Rectal smooth muscle tissue (tissue), 1 donor: ENCODE results near the gene CWC27.
"Not testable (repeated sequence)": the region's sequence is repeated elsewhere in the genome, so short reads cannot be mapped to it uniquely, and the experiment has no call there.

Experiments used
- H3K27ac ChIP-seq: one replicate; pipeline ENCODE4 v1.7.0; 2013; ENCODE audit warnings: low read depth, low read length, inconsistent platforms
- H3K27me3 ChIP-seq: one replicate; pipeline ENCODE4 v1.7.0; 2013; ENCODE audit warnings: low read length; ENCODE audit not compliant: control insufficient read depth, insufficient read depth
- H3K36me3 ChIP-seq: one replicate; pipeline ENCODE4 v1.7.0; 2013; ENCODE audit warnings: low read length; ENCODE audit not compliant: control insufficient read depth, insufficient read depth
- H3K4me1 ChIP-seq: one replicate; pipeline ENCODE4 v1.7.0; 2013; ENCODE audit warnings: low read length; ENCODE audit not compliant: control insufficient read depth, insufficient read depth
- H3K4me3 ChIP-seq: one replicate; pipeline ENCODE4 v1.7.0; 2013; ENCODE audit warnings: low read length
- H3K9ac ChIP-seq: one replicate; pipeline ENCODE4 v1.7.0; 2013; ENCODE audit warnings: low read length

Gene CWC27

DNA sequence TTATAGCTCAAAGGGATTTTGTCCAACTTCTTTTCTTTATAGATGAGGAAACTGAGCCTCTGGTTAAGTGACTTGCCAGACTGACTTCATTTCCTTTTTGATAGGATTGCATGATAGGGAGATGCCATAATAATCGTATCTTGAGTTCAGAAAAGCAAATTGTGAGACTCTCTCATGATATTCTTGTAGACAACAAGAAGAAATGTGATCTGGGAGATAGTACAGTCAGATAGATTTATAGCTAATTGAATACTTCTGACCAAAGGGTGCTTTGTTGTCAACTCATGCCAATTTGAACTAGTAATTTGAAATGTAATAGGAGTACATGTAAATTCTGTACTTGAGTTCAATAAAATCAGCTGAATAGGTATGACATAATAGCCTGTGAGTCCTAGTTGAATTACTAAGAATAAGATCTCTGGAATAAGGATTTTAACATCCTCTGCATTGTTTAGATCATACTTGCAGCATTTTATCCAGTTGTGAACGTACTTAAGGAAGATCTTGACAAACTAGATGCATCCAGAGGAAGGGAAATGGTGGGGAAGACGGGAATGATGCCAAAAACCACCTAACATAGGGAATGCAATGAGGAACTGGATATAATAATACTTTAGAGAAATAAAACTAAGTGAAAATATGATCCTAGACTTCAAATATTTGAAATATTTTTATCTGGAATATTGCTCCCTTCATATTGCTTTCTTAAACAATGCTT lies 25.5 kb downstream of the CWC27 start:
- H3K9ac ChIP-seq = no peak overlapping the region

DNA sequence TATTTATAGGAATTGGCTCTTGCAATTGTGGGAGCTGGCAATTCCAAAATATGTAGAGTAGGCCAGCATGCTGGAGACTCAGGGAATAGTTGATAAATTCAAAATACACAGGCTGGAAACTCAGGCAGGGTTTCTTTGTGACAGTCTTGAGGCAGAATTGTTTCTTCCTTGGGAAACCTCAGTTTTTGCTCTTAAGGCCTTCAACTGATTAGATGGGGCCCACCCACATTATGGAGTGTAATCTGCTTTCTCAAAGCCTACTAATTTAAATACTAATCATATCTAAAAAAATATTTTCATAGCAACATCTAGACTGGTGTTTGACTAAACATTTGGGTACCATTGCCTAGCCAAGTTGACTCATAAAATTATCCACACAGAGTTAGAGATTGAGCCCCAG lies 27.6 kb downstream of the CWC27 start:
- Histone ChIP-seq H3K4me1 (no peaks in the 10 kb centered on the region), H3K27me3 (no peaks in the 10 kb centered on the region), H3K4me3 (no peak overlapping the region), H3K36me3 (no peaks in the 10 kb centered on the region), H3K27ac (no peak overlapping the region), H3K9ac (no peak overlapping the region)

More for the DNA sequence above, 25.5 kb downstream of the CWC27 start:
- Histone ChIP-seq H3K36me3 (no peaks in the 10 kb centered on the region), H3K27ac (no peak overlapping the region), H3K4me1 (no peaks in the 10 kb centered on the region), H3K27me3 (no peaks in the 10 kb centered on the region), H3K4me3 (no peak overlapping the region)

DNA sequence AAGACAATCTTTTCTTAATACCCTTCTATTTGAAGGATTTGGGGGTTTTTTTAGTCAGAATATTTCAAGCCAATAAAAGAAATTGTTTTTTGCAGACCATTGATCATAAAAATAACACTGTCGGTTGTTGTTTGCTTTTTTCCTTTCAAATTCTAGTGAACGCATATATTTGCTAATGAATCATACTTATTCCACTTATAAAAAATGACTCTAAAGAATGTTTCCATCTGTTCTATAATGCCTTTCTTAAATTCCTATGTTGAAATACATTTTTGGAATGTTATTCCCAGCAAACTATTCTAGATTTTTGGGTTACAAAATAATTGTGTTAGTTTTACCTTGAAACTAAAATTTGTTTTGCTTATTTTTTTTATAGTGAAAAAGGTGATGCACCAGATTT lies 32.2 kb downstream of the CWC27 start:
- H3K9ac ChIP-seq = no peak overlapping the region
- no peaks in the 10 kb centered on the region for H3K27me3 ChIP-seq
- H3K4me3 ChIP-seq = no peak overlapping the region
- H3K27ac ChIP-seq = no peak overlapping the region
- peaks cover 7% of the 10 kb centered on the region for H3K36me3 ChIP-seq
- no peaks in the 10 kb centered on the region for H3K4me1 ChIP-seq

DNA sequence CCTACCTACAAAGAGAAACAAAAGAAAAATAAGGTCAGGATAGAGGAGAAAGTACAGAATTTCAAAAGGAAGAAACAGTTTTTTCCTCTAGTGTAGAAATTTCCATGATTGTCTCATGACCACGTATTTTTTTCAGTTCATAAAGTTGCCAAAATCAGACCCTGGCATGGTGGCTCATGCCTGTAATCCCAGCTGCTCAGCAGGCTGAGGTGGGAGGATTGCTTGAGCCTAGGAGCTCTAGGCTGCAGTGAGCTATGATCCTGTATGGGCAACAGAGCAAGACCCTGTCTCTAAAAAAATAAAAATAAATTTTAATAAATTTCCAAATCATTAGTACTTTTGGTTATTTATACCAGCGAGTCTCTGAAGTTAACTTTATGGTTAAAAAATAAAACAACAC lies 37.8 kb downstream of the CWC27 start:
- no peak overlapping the region for H3K4me3 ChIP-seq
- H3K27ac ChIP-seq = no peak overlapping the region
- no peak overlapping the region for H3K9ac ChIP-seq
- no peaks in the 10 kb centered on the region for H3K27me3 ChIP-seq
- H3K4me1 ChIP-seq = no peaks in the 10 kb centered on the region
- H3K36me3 ChIP-seq = peaks cover 7% of the 10 kb centered on the region

DNA sequence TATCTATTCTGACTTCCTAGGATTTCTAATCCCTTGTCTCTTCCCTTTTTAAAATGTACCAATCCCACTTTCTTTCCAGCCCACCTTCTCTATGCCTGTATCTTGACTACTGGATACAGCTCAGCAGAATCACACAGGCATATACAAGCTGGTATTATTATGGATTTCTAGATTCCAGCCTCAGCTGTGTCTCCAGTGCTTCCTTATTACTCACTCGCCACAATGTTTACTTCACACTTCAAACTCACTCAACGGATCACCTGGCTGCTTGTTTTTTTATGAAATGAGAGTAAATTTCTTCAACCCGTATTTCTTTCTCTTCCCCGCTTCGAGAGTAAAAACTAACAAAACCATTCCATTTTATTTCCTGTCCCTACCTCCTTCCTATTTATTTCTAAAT lies 38.8 kb downstream of the CWC27 start:
- H3K27ac ChIP-seq = no peak overlapping the region
- H3K36me3 ChIP-seq = peaks cover 7% of the 10 kb centered on the region
- H3K9ac ChIP-seq = no peak overlapping the region
- H3K27me3 ChIP-seq = no peaks in the 10 kb centered on the region
- H3K4me3 ChIP-seq = no peak overlapping the region
- no peaks in the 10 kb centered on the region for H3K4me1 ChIP-seq

DNA sequence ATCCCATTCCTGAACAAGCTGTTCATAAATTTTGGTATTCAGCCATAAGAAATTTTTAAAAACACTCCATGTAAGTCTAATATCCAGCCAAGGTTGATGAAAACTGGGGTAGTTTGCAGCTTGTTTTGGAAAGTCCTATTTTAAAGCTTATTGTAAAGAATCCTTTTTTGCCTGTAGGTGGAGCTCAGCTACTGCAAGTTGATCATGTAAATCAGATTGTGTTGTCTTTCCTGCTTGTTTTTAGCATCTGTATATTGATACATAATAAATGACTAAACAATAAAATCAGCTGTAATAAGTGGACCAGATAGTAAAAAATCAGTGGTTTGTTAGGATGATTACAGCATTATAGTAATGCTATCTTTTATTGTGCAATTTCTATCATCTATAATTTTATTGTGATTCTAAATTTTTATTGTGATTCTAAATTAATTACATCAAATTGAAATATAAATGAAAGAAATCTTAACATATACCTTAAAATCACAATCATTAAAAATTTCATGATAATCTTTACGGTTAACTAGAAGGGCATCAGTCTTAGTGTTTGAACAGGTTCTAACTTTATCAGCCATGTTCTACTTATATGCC lies 42.4 kb downstream of the CWC27 start:
- no peak overlapping the region for H3K4me3 ChIP-seq
- H3K27ac ChIP-seq = no peak overlapping the region
- no peak overlapping the region for H3K9ac ChIP-seq
- H3K36me3 ChIP-seq = no peaks in the 10 kb centered on the region
- no peaks in the 10 kb centered on the region for H3K4me1 ChIP-seq
- no peaks in the 10 kb centered on the region for H3K27me3 ChIP-seq

DNA sequence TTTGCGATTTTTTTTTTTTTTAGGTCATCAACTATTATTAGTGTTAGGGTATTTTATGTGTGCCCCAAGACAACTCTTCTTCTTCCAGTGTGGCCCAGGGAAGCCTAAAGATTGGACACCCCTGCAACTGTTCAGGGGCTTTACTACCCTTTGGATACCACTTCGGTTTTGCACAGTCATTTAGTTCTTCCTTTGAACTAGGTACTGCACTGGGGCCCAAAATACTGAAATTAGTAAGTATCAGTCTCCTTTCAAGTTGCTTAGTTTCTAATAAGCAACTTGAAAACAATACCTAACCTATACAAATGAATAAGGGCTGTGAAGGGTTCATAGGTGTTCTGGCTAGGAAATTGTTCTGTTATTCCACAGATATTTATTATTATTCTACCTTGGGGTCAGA lies 45.3 kb downstream of the CWC27 start:
- Histone ChIP-seq H3K27ac (no peak overlapping the region), H3K4me3 (no peak overlapping the region), H3K36me3 (no peaks in the 10 kb centered on the region), H3K9ac (no peak overlapping the region), H3K27me3 (no peaks in the 10 kb centered on the region), H3K4me1 (no peaks in the 10 kb centered on the region)

DNA sequence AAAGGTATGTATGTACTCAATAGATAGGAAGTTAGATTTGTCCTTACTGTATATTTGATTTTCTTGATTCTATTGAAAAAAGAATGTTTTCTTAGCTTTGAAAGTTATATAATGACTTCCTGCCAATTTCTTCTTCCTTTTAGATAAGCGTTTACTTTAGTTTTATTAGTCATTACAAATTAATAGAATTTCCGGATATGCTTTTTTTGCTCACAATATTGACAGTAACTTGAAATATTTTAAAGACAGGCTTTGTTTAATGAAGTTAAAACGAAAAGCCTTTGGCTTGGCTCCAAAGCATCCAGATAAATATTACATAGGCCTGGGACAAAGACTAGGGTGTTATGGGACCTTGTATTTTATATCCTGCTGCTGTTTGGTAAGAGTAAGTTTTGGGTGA lies 49.5 kb downstream of the CWC27 start:
- H3K4me3 ChIP-seq = no peak overlapping the region
- no peak overlapping the region for H3K9ac ChIP-seq
- H3K36me3 ChIP-seq = no peaks in the 10 kb centered on the region
- no peaks in the 10 kb centered on the region for H3K4me1 ChIP-seq
- no peaks in the 10 kb centered on the region for H3K27me3 ChIP-seq
- no peak overlapping the region for H3K27ac ChIP-seq

DNA sequence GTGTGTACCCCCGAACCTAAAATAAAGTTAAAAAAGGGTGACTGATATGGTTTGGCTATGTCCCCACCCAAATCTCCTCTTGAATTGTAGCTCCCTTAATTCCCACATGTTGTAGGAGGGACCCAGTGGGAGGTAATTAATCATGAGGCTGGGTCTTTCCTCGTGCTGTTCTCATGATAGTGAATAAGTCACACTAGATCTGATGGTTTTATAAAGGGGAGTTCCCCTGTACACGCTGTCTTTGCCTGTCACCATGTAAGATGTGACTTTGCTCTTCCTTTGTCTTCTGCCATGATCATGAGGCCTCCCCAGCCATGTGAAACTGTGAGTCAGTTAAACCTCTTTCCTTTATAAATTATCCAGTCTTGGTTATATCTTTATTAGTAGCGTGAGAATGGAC lies 50.6 kb downstream of the CWC27 start:
- not testable (repeated sequence) for H3K9ac ChIP-seq, H3K4me1 ChIP-seq, H3K27me3 ChIP-seq, H3K4me3 ChIP-seq, H3K27ac ChIP-seq, H3K36me3 ChIP-seq

DNA sequence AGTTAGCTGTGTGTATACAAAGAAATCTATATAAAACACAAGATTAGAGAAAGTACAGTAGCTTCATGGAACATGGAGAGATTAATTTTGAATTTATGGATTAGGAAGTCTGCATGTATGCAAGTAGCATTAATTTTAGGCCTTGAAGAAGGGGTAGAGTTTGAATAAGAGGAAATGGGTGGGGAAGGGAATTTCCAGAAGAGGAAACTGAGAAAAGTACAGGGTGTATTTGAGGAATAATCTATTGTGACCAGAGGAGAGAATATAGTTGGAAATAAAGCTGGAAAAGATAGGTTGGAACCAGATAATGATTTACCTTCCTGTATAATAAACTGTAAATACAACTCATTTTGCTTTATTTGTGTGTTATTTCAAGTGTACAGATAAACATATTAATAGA lies 53.6 kb downstream of the CWC27 start:
- Histone ChIP-seq H3K4me3 (no peak overlapping the region), H3K4me1 (no peaks in the 10 kb centered on the region), H3K27me3 (no peaks in the 10 kb centered on the region), H3K9ac (no peak overlapping the region), H3K36me3 (no peaks in the 10 kb centered on the region), H3K27ac (no peak overlapping the region)

DNA sequence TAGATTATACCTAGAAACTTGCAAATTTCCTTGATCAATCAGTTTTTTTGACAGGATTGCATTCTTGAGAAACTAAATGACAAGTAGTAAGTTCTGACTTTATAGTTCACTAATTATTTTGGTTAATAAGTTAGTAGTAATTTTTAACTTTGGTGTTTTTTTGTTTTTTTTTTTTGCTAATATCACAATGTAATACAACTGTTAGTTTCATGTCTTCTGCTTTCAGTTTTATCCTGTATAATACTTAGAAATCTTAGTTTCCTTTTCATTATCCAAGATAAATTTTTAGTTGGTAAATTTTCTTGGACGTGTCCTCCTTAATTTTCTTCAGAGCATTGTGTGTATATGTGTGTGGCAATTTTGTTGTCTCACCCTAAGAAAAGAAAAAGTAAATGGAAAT lies 57.8 kb downstream of the CWC27 start:
- Histone ChIP-seq H3K9ac (no peak overlapping the region), H3K36me3 (no peaks in the 10 kb centered on the region)

DNA sequence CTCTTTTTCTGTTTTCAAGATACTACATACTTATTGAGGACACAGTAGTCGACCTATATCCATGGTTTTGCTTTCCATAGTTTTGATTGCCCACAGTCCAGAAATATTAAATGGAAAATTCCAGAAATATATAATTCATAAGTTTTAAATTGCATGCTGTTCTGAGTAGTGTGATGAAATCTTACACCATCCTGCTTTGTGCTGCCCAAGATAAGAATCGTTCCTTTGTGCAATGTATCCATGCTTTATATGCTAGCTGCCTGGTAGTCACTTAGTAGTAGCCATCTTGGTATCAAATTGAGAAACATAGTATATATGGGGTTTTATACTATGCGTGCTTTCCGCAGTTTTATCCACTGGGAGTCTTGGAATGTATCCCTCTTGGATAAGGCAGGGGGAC lies 59.0 kb downstream of the CWC27 start:
- no peak overlapping the region for H3K9ac ChIP-seq
- no peak overlapping the region for H3K27ac ChIP-seq
- H3K4me1 ChIP-seq = no peaks in the 10 kb centered on the region
- no peaks in the 10 kb centered on the region for H3K36me3 ChIP-seq
- no peaks in the 10 kb centered on the region for H3K27me3 ChIP-seq
- H3K4me3 ChIP-seq = no peak overlapping the region

More for the DNA sequence above, 57.8 kb downstream of the CWC27 start:
- Histone ChIP-seq H3K27me3 (no peaks in the 10 kb centered on the region), H3K4me3 (no peak overlapping the region), H3K4me1 (no peaks in the 10 kb centered on the region), H3K27ac (no peak overlapping the region)

DNA sequence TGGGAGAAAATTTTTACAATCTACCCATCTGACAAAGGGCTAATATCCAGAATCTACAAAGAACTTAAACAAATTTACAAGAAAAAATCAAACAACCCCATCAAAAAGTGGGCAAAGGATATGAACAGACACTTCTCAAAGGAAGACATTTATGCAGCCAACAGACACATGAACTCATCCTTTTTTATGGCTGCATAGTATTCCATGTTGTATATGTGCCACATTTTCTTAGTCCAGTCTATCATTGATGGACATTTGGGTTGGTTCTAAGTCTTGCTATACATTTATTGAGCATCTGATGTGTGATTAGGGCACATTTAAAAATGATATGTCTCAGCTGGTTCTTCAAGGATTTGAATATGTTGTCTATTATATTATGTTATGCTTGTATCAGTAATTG lies 61.9 kb downstream of the CWC27 start:
- not testable (repeated sequence) for H3K27me3 ChIP-seq, H3K9ac ChIP-seq, H3K36me3 ChIP-seq, H3K4me3 ChIP-seq, H3K27ac ChIP-seq, H3K4me1 ChIP-seq
